IMR-90 (cell line): ENCODE data around the gene VHLL. TPM values are rescaled to one million over a fixed set of nuclear protein-coding genes. Genes with fewer than 3 reads are reported as not detected.

Experiments
- ATAC-seq: fragments of 200-7000 bp; cut with Tn5 transposase; 2 replicates; pipeline ENCODE4 v1.9.1; 2020; ENCODE audit warnings: low read depth, mild to moderate bottlenecking, moderate library complexity
- BruUV-seq: library from RNA; stranded (reverse); fragments of 400-500 nt; replicated peaks from 2 replicates; lab custom pipeline; 2021; lab: Mats Ljungman, UMichigan
- CTCF ChIA-PET: fragments of 300-600 bp; formaldehyde crosslinking; extraction: SDS; loops from one replicate; lab custom pipeline; 2021; ENCODE audit warnings: antibody characterized with exemption; lab: Yijun Ruan, JAX
- POLR2A ChIA-PET: fragments of 300-600 bp; sonication (Branson Sonifier 250); formaldehyde crosslinking; loops from one replicate; lab custom pipeline; 2022; ENCODE audit warnings: antibody characterized with exemption; ENCODE audit not compliant: unreplicated experiment; lab: Charles Lee
- DNase-seq: peaks from one replicate; pipeline ENCODE4 v3.0.0; 2013
- H2AFZ ChIP-seq: replicated peaks from 2 replicates; pipeline ENCODE3; 2013; ENCODE audit warnings: low read length, mild to moderate bottlenecking; ENCODE audit not compliant: poor library complexity
- H2AK5ac ChIP-seq: 2 replicates; pipeline ENCODE4 v1.6.1; 2013; ENCODE audit warnings: low read depth, low read length, inconsistent platforms
- H2AK9ac ChIP-seq: replicated peaks from 2 replicates; pipeline ENCODE3; 2013; ENCODE audit warnings: mild to moderate bottlenecking, low read depth, low read length, moderate library complexity; ENCODE audit not compliant: poor library complexity
- H2BK120ac ChIP-seq: 2 replicates; pipeline ENCODE4 v1.6.1; 2013; ENCODE audit warnings: low read depth, low read length, inconsistent platforms
- H2BK15ac ChIP-seq: 3 replicates; pipeline ENCODE4 v1.6.1; 2013; ENCODE audit warnings: low read depth, low read length, inconsistent platforms
- H2BK20ac ChIP-seq: 2 replicates; pipeline ENCODE4 v1.6.1; 2013; ENCODE audit warnings: low read depth, mild to moderate bottlenecking, inconsistent platforms, low read length, moderate library complexity
- H2BK5ac ChIP-seq: 2 replicates; pipeline ENCODE4 v1.6.1; 2013; ENCODE audit warnings: mild to moderate bottlenecking, low read depth, low read length, inconsistent platforms; ENCODE audit not compliant: poor library complexity, severe bottlenecking
- H3K14ac ChIP-seq: replicated peaks from 2 replicates; pipeline ENCODE4 v1.6.1; 2013; ENCODE audit warnings: low read depth, low read length, inconsistent platforms
- H3K18ac ChIP-seq: 2 replicates; pipeline ENCODE4 v1.6.1; 2013; ENCODE audit warnings: low read depth, low read length, control low read depth
- H3K23ac ChIP-seq: 2 replicates; pipeline ENCODE4 v1.6.1; 2013; ENCODE audit warnings: low read depth, low read length, inconsistent platforms
- H3K27ac ChIP-seq: 2 replicates; pipeline ENCODE4 v1.5.1; 2013; ENCODE audit warnings: mild to moderate bottlenecking, control low read depth, low read length; ENCODE audit not compliant: insufficient read depth
- H3K27me3 ChIP-seq: 2 replicates; pipeline ENCODE4 v1.6.1; 2013; ENCODE audit warnings: low read length; ENCODE audit not compliant: control insufficient read depth, insufficient read depth
- H3K36me3 ChIP-seq: 2 replicates; pipeline ENCODE4 v1.6.1; 2013; ENCODE audit warnings: low read length, mixed read lengths; ENCODE audit not compliant: control insufficient read depth, insufficient read depth
- H3K4ac ChIP-seq: 2 replicates; pipeline ENCODE4 v1.6.1; 2013; ENCODE audit warnings: low read depth, low read length, inconsistent platforms
- H3K4me1 ChIP-seq: 2 replicates; pipeline ENCODE4 v1.6.1; 2013; ENCODE audit warnings: low read length, mixed read lengths; ENCODE audit not compliant: control insufficient read depth, insufficient read depth
- H3K4me2 ChIP-seq: 2 replicates; pipeline ENCODE4 v1.6.1; 2013; ENCODE audit warnings: low read depth, mild to moderate bottlenecking, control low read depth, low read length, moderate library complexity
- H3K4me3 ChIP-seq: 2 replicates; pipeline ENCODE4 v1.5.1; 2013; ENCODE audit warnings: low read depth, mild to moderate bottlenecking, control low read depth, low read length, moderate library complexity; ENCODE audit not compliant: insufficient read depth
- H3K56ac ChIP-seq: 2 replicates; pipeline ENCODE4 v1.6.1; 2013; ENCODE audit warnings: low read length, inconsistent platforms; ENCODE audit not compliant: insufficient read depth; ENCODE audit errors: extremely low read depth
- H3K79me1 ChIP-seq, 2 experiments: 2 replicates each; pipeline ENCODE4 v1.6.1; 2013; ENCODE audit warnings: low read length in 2 of 2, inconsistent platforms in 1 of 2, low read depth in 1 of 2
- H3K9ac ChIP-seq: 2 replicates; pipeline ENCODE4 v1.6.1; 2013; ENCODE audit warnings: low read depth, low read length, control low read depth
- H3K9me1 ChIP-seq: 2 replicates; pipeline ENCODE4 v1.6.1; 2013; ENCODE audit warnings: low read length, inconsistent platforms; ENCODE audit not compliant: insufficient read depth
- H3K9me3 ChIP-seq: 2 replicates; pipeline ENCODE4 v1.6.1; 2013; ENCODE audit warnings: low read length; ENCODE audit not compliant: control insufficient read depth, insufficient read depth
- H4K20me1 ChIP-seq: 2 replicates; pipeline ENCODE4 v1.6.1; 2013; ENCODE audit warnings: low read length, inconsistent platforms; ENCODE audit not compliant: insufficient read depth
- H4K5ac ChIP-seq: 2 replicates; pipeline ENCODE4 v1.6.1; 2013; ENCODE audit warnings: mild to moderate bottlenecking, low read depth, low read length, control low read depth
- H4K8ac ChIP-seq, 2 experiments: 2 replicates each; pipeline ENCODE4 v1.6.1; 2013; ENCODE audit warnings: low read depth in 2 of 2, low read length in 2 of 2, control low read depth in 1 of 2, inconsistent platforms in 1 of 2
- H4K91ac ChIP-seq: 2 replicates; pipeline ENCODE4 v1.6.1; 2013; ENCODE audit warnings: low read depth, low read length, inconsistent platforms; ENCODE audit not compliant: insufficient read depth
- NFE2L2 ChIP-seq: fragments of 150-350 bp; IDR thresholded peaks from 2 replicates; pipeline ENCODE4 v1.6.1; 2016; ENCODE audit warnings: low read depth, mild to moderate bottlenecking, low read length
- USF2 ChIP-seq: fragments of 150-350 bp; IDR thresholded peaks from 2 replicates; pipeline ENCODE4 v1.6.1; 2017; ENCODE audit warnings: mild to moderate bottlenecking, antibody characterized with exemption, low read length, low read depth
- WGBS, 2 experiments: methylation state at CpG; one replicate each; pipeline versions ENCODE4 v1.1.5 to v1.1.7; 2013; ENCODE audit warnings: missing lambda C conversion rate in 2 of 2; ENCODE audit not compliant: insufficient read length in 1 of 2; ENCODE audit errors: extremely low coverage in 2 of 2; 5-methylcytosine and 5-hydroxymethylcytosine counted together
- dilution Hi-C: fragments of 300-500 bp; cut with HindIII; formaldehyde crosslinking; loops from one replicate; pipeline ENCODE4 v1.14.3; 2018; ENCODE audit warnings: low sequenced_read_pairs; ENCODE audit not compliant: unreplicated experiment
- in situ Hi-C: fragments of 300-500 bp; cut with MboI; formaldehyde crosslinking; loops from 3 replicates; pipeline ENCODE4 v1.14.3; 2019; ENCODE audit warnings: low sequenced_read_pairs, inconsistent platforms, mixed read lengths
- intact Hi-C: fragments of 100-400 bp; cut with micrococcal nuclease; formaldehyde crosslinking; loops from 2 replicates; pipeline ENCODE4 v1.10.0; 2022
- polyA plus RNA-seq, 3 experiments: library from polyadenylated mRNA; depleted of rRNA; stranded (reverse); fragments of >200 nt; gene quantifications; 2 replicates each; pipeline ENCODE4 v1.2.3, GENCODE V29; 2012; ENCODE audit warnings: low replicate concordance in 1 of 3
- total RNA-seq: library from RNA; depleted of rRNA; stranded (reverse); fragments of >200 nt; gene quantifications from 2 replicates; pipeline ENCODE4 v1.2.3, GENCODE V29; 2012

Gene VHLL
- total and polyA plus RNA-seq, 2 of the 4 experiments (the other 2 are of a cell fraction), result not detected

- no TSS peak for BruUV-seq
- DNase-seq (peak; percentile 73), ATAC-seq (peak; percentile 59; the same call in 1 of the 2 replicates)
- in situ Hi-C loops, result no loop called here
- Histone ChIP-seq H2AK9ac (no peak overlapping the region), H2BK5ac (no peak overlapping the region), H3K14ac (no peak overlapping the region), H2BK15ac (no peak overlapping the region), H3K9me1 (0 out of 2 replicates have a peak, but pooled peaks cover 4% of the 10 kb centered on the region), H3K56ac (no peak overlapping the region), H3K27ac (no peak overlapping the region), H4K8ac (no peak overlapping the region), H3K18ac (no peak overlapping the region), H2AK5ac (no peak overlapping the region), H3K36me3 (no peaks in the 10 kb centered on the region), H2AFZ (no peak overlapping the region), H4K91ac (no peak overlapping the region), H3K9ac (no peak overlapping the region), H3K4me3 (no peak overlapping the region), H3K4me2 (no peak overlapping the region), H3K4me1 (0 out of 2 replicates have a peak, but pooled peaks cover 2% of the 10 kb centered on the region), H4K5ac (no peak overlapping the region), H2BK120ac (no peak overlapping the region), H2BK20ac (no peak overlapping the region), H3K4ac (no peak overlapping the region), H3K79me1 (no peaks in the 10 kb centered on the region), H3K27me3 (peaks cover 46% of the 10 kb centered on the region), H4K20me1 (no peaks in the 10 kb centered on the region), H3K23ac (no peak overlapping the region), H3K9me3 (no peaks in the 10 kb centered on the region)
- dilution Hi-C loops, result no loop called here
- ChIA-PET POLR2A (interaction anchor here (0.5 kb wide), 1 partner anchor 9 kb away, joined by 4 read pairs; the partner anchor contains the start of gene CCT3), CTCF (no interaction called here)
- WGBS, 2 experiments, result 40% methylated on average over 1 of the region's 4 CpGs; no CpG with 5 or more reads in 1 of the 2 experiments
- TF ChIP-seq USF2 (peak; percentile 36; the same call in 1 of the 2 replicates), NFE2L2 (no peak)
- intact Hi-C loops, result no loop called here
Observed at GRCh38 chr1:156347331-156347730, 48.2 kb upstream of the VHLL start.
